ENCODE data around the gene SPATA20.

- TF ChIP-seq CTCF (IDR thresholded peaks at IDR 0.05) (no peak), POLR2A (IDR thresholded peaks at IDR 0.05) (no peak)
Measured at GRCh38 chr17:50602836-50603235, 55.9 kb downstream of the SPATA20 start.

All from heart left ventricle (tissue), 13 donors.